Activated CD4-positive, alpha-beta T cell treated with anti-CD3 and anti-CD28 coated beads for 36 hours (primary cell): Measurements from ENCODE around the gene LAMC2. TPM values are rescaled to one million over a fixed set of nuclear protein-coding genes. Genes with fewer than 3 reads are reported as not detected.
"Not testable (repeated sequence)": the region's sequence is repeated elsewhere in the genome, so short reads cannot be mapped to it uniquely, and the experiment has no call there.

Experiments
- ATAC-seq: fragments of 200-7000 bp; cut with Tn5 transposase; one replicate; pipeline ENCODE4 v1.10.0; 2021; ENCODE audit warnings: mild to moderate bottlenecking, moderate library complexity
- CTCF ChIA-PET: fragments of 350-600 bp; sonication (Branson Sonifier 250); formaldehyde crosslinking; loops from one replicate; lab custom pipeline; 2021; ENCODE audit warnings: antibody characterized with exemption; lab: Charles Lee
- POLR2A ChIA-PET: fragments of 350-600 bp; sonication (Branson Sonifier 250); formaldehyde crosslinking; loops from one replicate; lab custom pipeline; 2021; ENCODE audit warnings: antibody characterized with exemption, inconsistent platforms; lab: Charles Lee
- DNase-seq: peaks from one replicate; pipeline ENCODE4 v3.0.0-alpha.2; 2020
- H3K27ac Mint-ChIP-seq: one replicate; pipeline ENCODE4 v1.8.0; 2021; ENCODE audit warnings: mixed read lengths
- H3K27me3 Mint-ChIP-seq: one replicate; pipeline ENCODE4 v1.8.0; 2021; ENCODE audit warnings: mixed read lengths
- H3K36me3 Mint-ChIP-seq: one replicate; pipeline ENCODE4 v1.8.0; 2021; ENCODE audit warnings: low read depth, mixed read lengths
- H3K4me1 Mint-ChIP-seq: one replicate; pipeline ENCODE4 v1.8.0; 2021; ENCODE audit warnings: mixed read lengths
- H3K4me3 Mint-ChIP-seq: one replicate; pipeline ENCODE4 v1.8.0; 2021; ENCODE audit warnings: mild to moderate bottlenecking, moderate library complexity, mixed read lengths
- H3K9me3 Mint-ChIP-seq: one replicate; pipeline ENCODE4 v1.8.0; 2021; ENCODE audit warnings: low read depth, mixed read lengths
- intact Hi-C, 2 experiments: fragments of 100-400 bp; cut with DNase I in 1 of 2; cut with micrococcal nuclease in 1 of 2; formaldehyde crosslinking; loops; one replicate each; pipeline versions ENCODE4 v1.14.2 to v1.15.1; 2022 to 2024; cut with DNase I, micrococcal nuclease
- total RNA-seq, 2 experiments: library from RNA; stranded (reverse); gene quantifications; one replicate each; pipeline ENCODE4 v1.2.3, GENCODE V29; 2021

LAMC2 gene
- total RNA-seq, 2 experiments from 2014 or later: 0.21 to 0.91 TPM

DNA sequence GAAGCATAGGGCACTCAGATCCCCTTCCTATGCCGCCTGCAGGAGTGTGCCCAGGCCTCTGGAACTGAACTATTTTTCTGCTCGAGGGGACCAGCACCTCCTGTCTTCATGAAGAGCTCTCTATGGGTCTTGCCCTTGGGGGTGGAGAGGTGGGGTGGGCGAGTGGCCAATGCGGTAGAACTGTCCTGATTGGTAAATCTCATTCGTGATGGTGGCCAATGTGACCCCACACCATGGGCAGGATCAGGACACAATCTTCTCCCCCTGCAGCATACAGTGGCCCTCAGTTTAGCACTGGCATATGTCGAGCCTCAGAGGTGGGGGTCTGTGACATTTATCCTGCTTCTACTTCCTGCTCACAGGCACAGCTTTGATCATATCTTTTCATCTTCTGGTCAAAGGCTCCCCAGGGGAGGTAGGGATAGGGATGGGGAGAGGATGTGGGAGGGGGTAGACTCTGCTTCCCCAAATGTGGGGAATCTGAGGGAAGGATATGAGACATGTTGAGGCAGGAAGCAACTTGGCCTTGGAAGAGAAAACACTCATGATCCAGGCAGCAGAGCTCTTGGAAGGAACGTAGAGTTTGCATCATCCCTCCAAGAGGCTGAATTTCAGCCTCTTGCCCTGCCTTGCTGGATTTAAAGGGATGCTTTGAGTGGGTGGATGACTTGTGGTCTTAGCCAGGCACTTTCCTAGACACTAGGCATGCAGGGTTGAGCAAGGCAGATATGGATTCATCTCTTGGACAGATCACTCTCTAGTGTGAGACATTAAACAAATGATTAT lies 81.8 kb downstream of the LAMC2 start:
- ChIA-PET POLR2A (no interaction called here), CTCF (no interaction called here)
- Mint-ChIP-seq H3K36me3 (no peaks in the 10 kb centered on the region), H3K27me3 (peaks cover 10% of the 10 kb centered on the region), H3K27ac (no peak overlapping the region), H3K4me1 (no peaks in the 10 kb centered on the region), H3K9me3 (no peaks in the 10 kb centered on the region), H3K4me3 (no peak overlapping the region)
- intact Hi-C loops: no loop called here
- DNase-seq (no peak), ATAC-seq (no peak)

DNA sequence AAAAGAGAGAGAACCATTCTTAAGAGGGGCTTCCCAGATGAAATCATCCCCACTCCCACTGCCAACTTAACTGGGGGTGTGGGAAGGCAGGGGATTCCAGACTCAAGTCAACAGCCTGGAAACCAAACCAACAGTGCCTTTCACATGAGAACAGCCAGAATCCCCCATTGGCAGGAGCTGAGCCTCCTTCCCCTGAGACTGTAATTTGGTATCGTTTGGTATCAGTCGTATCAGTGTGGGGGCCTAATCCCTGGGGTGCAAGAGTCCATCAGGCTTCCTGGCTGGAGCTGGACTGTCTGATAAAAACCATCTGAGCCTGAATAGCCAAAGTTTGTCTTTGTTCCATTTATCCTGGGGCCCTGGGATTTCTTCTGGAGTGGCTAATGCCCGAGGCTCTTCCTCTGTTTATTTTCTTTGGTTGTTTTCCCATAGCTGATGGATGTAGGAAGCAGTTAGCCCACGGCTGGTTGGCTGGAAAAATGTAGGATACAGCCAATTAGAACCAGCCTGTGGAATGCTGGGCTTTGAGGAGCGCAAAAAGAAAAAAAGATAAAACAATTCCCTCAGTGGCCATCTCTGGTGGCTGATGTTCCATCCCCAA lies 84.6 kb downstream of the LAMC2 start:
- Mint-ChIP-seq H3K27ac (no peak overlapping the region), H3K4me1 (no peaks in the 10 kb centered on the region), H3K9me3 (no peaks in the 10 kb centered on the region), H3K27me3 (peaks cover 6% of the 10 kb centered on the region), H3K36me3 (no peaks in the 10 kb centered on the region), H3K4me3 (no peak overlapping the region)
- ATAC-seq (no peak), DNase-seq (no peak)
- intact Hi-C loops: no loop called here
- POLR2A ChIA-PET: no interaction called here
- CTCF ChIA-PET: interaction anchor here (0.7 kb wide), 1 partner anchor 61 kb away, joined by 3 read pairs; no protein-coding TSS in a partner anchor

DNA sequence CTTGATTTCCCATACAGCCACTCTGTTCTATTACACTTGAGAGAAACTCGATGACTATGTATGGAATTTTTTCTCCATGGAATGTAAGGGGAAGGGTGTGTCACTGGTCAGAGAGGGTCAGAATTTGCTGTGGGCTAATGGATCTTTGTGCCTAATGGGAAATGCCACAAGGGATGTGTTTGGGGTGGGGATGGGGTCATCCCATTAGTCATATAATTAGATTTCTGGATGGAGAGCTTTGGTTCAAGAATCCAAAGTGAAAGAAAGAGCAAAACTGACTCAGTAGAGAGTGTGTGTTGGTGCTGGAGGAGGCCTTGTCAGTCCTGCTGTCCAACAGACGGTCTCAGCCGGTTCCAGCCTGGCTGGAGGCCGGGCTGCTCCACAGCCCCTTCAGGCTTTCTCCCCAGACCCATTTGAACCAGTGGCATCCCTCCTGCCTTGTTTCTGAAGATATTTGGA lies 86.4 kb downstream of the LAMC2 start:
- Mint-ChIP-seq H3K9me3 (no peaks in the 10 kb centered on the region), H3K27me3 (peaks cover 2% of the 10 kb centered on the region), H3K4me3 (no peak overlapping the region), H3K4me1 (no peaks in the 10 kb centered on the region), H3K36me3 (no peaks in the 10 kb centered on the region), H3K27ac (no peak overlapping the region)
- ChIA-PET POLR2A (no interaction called here), CTCF (interaction anchor here (1.4 kb wide), 1 partner anchor 9 kb away, joined by 3 read pairs; no protein-coding TSS in a partner anchor)
- ATAC-seq: no peak
- no peak for DNase-seq
- intact Hi-C loops: no loop called here

DNA sequence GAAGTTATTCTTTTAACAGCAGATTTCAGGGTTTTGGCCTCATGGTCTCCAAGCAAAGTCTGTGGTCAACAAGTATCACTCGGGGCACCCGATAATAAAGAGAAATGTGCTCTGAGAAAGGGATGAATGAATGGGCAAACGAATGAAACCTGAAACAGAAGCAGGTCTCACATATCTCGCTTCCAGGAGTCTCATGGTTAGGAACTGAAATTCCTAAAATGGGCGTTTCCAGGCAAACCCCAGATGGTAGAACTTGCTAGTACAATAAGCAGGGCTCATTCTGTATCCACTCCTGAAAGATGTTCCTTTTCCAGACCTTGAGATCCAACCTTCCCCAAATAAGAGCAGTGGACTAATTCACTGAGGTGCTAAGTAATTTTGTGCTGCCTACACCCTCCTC lies 87.2 kb downstream of the LAMC2 start:
- Mint-ChIP-seq H3K27ac (no peak overlapping the region), H3K9me3 (no peaks in the 10 kb centered on the region), H3K27me3 (peaks cover 2% of the 10 kb centered on the region), H3K4me3 (no peak overlapping the region), H3K36me3 (no peaks in the 10 kb centered on the region), H3K4me1 (no peaks in the 10 kb centered on the region)
- intact Hi-C loops: no loop called here
- POLR2A ChIA-PET: no interaction called here
- CTCF ChIA-PET: interaction anchor here (0.8 to 1.4 kb wide), 2 partner anchors 8 to 10 kb away, joined by 3 to 4 read pairs; no protein-coding TSS in a partner anchor
- ATAC-seq (no peak), DNase-seq (no peak)

DNA sequence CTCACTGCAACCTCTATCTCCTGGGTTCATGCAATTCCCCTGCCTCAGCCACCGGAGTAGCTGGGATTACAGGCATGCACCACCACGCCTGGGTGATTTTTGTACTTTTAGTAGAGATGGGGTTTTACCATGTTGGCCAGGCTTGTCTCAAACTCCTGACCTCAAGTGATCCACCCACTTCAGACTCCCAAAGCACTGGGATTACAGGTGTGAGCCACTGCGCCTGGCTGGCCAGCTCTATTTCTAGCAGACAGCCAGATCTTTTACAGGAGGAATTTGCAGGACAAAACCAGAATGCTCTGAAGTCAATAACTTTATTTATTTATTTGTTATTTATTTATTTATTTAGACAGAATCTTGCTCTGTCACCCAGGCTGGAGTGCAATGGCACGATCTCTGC lies 87.9 kb downstream of the LAMC2 start:
- DNase-seq, H3K4me3 Mint-ChIP-seq, H3K4me1 Mint-ChIP-seq, intact Hi-C loops, H3K27ac Mint-ChIP-seq, H3K9me3 Mint-ChIP-seq, POLR2A ChIA-PET, H3K36me3 Mint-ChIP-seq, H3K27me3 Mint-ChIP-seq, ATAC-seq: not testable (repeated sequence)
- CTCF ChIA-PET: interaction anchor here (0.8 kb wide), 1 partner anchor 9 kb away, joined by 4 read pairs; no protein-coding TSS in a partner anchor

DNA sequence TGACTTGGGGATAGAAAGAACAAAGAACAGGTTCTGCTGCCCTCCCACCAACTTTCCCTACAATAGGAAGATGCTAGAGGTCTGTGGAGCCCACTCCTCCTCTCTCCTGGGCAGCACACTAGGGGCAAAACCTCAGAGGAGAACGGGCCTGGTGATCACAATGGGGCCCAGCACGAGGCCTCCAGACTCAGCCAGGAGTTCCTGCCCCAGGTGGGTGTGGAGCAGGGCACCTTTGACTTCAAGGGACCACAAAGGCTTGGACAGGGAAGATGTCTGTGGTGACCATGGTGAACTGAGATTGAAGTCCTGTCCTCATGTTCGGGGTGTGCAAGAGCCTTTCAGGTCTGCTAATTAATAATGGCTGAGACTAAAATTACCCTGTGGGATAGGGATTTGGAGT lies 88.8 kb downstream of the LAMC2 start:
- DNase-seq (no peak), ATAC-seq (no peak)
- Mint-ChIP-seq H3K27ac (no peak overlapping the region), H3K36me3 (no peaks in the 10 kb centered on the region), H3K9me3 (no peaks in the 10 kb centered on the region), H3K4me1 (no peaks in the 10 kb centered on the region), H3K4me3 (no peak overlapping the region), H3K27me3 (peaks cover 2% of the 10 kb centered on the region)
- ChIA-PET POLR2A (no interaction called here), CTCF (no interaction called here)
- intact Hi-C loops: no loop called here

DNA sequence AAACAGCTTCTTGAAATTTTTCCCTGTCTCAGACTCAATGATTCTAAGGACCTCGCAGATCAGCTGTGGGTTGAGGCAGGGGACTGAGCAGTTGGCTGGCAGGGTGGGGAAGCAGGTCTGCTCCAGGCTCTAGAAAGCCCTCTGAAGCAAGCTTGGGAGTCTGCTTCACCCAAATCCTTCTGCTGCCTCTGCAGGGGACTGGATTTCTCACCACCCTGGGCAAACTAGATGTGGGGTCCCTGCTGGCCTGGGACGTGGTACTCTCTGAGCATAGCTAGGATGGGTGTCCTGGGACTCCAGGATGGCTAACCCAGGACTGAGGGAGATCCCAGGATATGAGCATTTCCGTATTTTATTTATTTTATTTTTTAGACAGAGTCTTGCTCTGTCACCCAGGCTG lies 89.3 kb downstream of the LAMC2 start:
- Mint-ChIP-seq H3K27ac (no peak overlapping the region), H3K4me1 (no peaks in the 10 kb centered on the region), H3K4me3 (no peak overlapping the region), H3K9me3 (no peaks in the 10 kb centered on the region), H3K36me3 (no peaks in the 10 kb centered on the region), H3K27me3 (peaks cover 2% of the 10 kb centered on the region)
- CTCF ChIA-PET: no interaction called here
- ATAC-seq: no peak
- DNase-seq: no peak
- intact Hi-C loops: no loop called here
- POLR2A ChIA-PET: no interaction called here

DNA sequence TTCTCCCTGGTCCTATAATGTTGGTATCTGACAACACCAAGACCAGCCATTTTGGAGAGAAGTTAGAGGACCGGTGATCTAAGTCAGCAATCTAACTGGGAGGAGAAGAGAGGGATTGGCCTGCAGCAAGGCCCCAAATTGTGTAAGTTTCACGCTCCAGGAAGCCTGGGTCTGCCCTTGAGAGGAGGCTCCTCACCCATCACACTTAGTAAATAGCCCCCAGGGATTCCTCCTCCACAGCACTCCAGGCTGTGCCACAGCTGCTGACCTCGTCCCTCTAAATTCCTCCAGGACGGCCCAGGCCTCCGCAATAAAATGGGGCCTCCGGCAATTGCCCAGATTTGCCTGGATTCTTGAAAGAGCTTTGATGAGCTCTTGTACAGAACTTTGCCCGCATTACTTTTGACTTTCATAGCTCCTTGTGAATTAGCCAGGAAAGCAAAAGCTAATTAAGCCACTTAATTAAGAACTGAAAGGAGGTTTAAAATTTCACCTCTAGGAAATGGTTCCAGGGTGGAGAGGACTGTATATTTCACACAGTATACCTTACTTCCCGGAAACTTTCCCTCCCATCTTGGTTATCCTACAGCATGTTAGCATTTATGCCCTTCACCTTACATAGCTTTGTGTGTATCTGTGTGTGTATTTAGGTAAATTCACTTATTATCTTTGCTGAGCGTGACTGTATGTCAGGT lies 90.5 kb downstream of the LAMC2 start:
- intact Hi-C loops: no loop called here
- H3K4me3 Mint-ChIP-seq: no peak overlapping the region
- DNase-seq: no peak
- no peak for ATAC-seq
- no peaks in the 10 kb centered on the region for H3K9me3 Mint-ChIP-seq
- POLR2A ChIA-PET: no interaction called here
- H3K27me3 Mint-ChIP-seq: peaks cover 5% of the 10 kb centered on the region
- H3K4me1 Mint-ChIP-seq: no peaks in the 10 kb centered on the region
- H3K27ac Mint-ChIP-seq: no peak overlapping the region
- H3K36me3 Mint-ChIP-seq: no peaks in the 10 kb centered on the region
- CTCF ChIA-PET: interaction anchor here (2.0 kb wide), 1 partner anchor 21 kb away, joined by 4 read pairs; no protein-coding TSS in a partner anchor

DNA sequence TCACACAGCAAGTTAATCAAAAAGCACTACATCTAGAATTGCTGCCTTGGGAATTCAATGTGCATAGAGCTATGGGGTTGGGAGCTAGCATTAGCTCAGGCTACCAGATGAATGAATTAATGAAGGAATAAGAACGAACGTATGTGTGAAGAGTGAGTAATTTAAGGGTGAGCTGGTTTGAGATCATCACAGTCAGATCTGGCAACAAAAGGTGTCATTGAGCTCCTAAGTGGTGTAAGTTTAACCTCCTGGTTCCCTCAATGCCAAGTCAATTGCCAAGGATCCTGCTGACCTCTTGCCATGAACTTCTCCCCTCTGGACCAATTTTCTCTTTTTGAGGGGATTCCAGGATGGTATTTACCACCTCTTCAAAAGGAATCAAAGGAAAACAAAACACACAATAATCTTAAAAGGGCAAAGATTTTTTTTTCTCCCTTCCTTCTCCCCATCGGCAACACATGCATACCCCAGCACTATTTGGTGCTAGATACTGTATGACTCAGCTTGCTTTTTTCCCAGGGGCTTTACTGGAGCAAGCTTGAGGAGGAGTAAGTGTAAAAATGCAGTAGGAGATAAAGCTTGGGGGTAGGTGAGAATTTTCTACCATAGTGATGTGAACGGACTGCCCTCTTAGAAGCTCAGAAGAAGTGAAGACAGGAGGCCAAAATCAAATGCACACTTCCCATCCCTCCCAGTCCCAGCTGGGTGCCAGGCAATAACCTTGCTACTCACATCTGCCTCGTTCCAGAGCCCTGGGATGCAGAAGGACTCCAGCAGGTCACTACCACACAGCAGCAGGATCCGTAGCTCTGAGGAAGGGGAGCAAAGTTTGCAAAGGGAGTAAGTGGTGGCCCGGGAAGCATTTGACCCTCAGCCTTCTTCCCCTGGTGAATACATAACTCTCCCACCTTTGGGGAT lies 92.0 kb downstream of the LAMC2 start:
- Mint-ChIP-seq H3K4me1 (no peaks in the 10 kb centered on the region), H3K9me3 (no peaks in the 10 kb centered on the region), H3K4me3 (no peak overlapping the region), H3K27ac (no peak overlapping the region), H3K36me3 (no peaks in the 10 kb centered on the region), H3K27me3 (peaks cover 4% of the 10 kb centered on the region)
- intact Hi-C loops: no loop called here
- ATAC-seq (no peak), DNase-seq (no peak)
- ChIA-PET CTCF (interaction anchor here (0.6 to 2.0 kb wide), 6 partner anchors 20 to 638 kb away, joined by 3 to 4 read pairs (median 3); no protein-coding TSS in a partner anchor), POLR2A (no interaction called here)

DNA sequence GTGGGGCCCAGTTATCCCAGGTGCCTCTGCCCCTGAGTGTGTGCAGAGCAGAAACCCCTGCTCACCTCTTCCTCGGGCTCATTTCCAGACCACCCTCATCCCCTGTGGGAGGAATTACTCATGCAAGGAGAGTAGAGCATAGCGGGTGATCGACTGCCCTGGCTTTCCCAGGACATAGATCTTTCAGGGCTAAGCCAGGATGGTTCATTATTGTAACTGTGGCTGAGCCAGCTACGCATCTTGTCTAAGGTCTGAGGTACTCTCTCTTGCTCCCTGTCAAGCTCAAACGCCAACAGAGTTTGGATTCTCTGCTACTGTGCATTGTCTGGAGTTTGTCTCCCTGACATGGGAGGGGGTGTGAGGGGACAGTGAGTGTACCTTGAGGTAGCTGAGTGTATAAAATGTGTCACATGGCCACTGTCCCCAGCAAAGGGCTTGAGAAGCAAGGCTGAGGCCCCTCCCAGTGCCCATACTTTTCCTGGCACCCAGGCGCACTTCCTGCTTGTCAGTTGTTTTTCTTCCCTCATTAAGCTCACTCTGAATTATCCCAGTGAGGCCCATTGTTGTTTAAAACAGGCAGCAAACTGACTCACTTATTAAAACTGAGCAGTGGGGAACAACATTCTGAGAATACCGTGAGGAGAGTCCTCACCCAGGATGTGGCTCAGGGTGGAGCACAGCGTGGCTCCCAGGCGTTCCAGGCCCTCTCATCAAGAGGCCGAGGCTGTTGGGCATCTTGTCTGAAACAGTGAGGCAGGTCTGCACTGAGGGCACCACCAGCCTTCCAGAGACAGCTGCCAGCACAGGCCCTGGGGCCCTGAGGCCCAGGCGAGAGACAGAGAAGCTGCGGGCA lies 92.9 kb downstream of the LAMC2 start:
- DNase-seq (no peak), ATAC-seq (no peak)
- Mint-ChIP-seq H3K36me3 (no peaks in the 10 kb centered on the region), H3K4me3 (no peak overlapping the region), H3K9me3 (no peaks in the 10 kb centered on the region), H3K27ac (no peak overlapping the region), H3K4me1 (no peaks in the 10 kb centered on the region), H3K27me3 (peaks cover 4% of the 10 kb centered on the region)
- ChIA-PET POLR2A (no interaction called here), CTCF (interaction anchor here (0.8 to 2.1 kb wide), 4 partner anchors 19 to 637 kb away, joined by 3 to 5 read pairs (median 4); no protein-coding TSS in a partner anchor)
- intact Hi-C loops: no loop called here
